ENCODE results near the gene CEP112. TPM values are rescaled to one million over a fixed set of nuclear protein-coding genes. Genes with fewer than 3 reads are reported as not detected.

CEP112 gene
- total RNA-seq, 1 donor from 2014 or later, result 21.8 TPM

DNA sequence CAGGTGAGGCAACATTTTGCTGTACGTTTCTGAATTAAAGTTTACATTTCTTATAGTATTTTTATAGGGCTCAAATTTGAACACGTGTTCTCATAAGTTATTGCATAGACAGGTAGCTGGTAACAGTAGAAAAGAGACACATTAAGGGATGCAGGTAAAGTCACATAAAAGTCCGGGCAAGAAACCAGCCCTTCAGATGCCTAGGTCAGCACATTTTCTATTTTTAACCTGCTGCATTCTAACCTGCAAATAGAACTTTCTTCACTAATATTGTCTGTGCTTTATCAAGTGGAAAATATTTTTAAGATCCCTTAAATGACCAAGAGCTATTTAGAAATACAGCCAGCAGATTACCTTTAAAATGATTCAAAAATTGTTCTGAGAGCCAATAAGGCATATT, 323.1 kb downstream of the CEP112 start:
- peaks cover 2% of the 10 kb centered on the region for H3K36me3 Mint-ChIP-seq (ENCODE audit: low read depth)
- no peaks in the 10 kb centered on the region for H3K9me3 Mint-ChIP-seq (ENCODE audit: low read depth)
- no peak for DNase-seq (ENCODE audit: low spot score)
- no peaks in the 10 kb centered on the region for H3K27me3 Mint-ChIP-seq (ENCODE audit: low read depth)
- no peaks in the 10 kb centered on the region for H3K4me1 Mint-ChIP-seq (ENCODE audit: low read depth)
- no peak overlapping the region for H3K4me3 Mint-ChIP-seq (ENCODE audit: unreplicated experiment)
- no peak overlapping the region for H3K27ac Mint-ChIP-seq (ENCODE audit: unreplicated experiment)
- TF ChIP-seq, protein P1, sequence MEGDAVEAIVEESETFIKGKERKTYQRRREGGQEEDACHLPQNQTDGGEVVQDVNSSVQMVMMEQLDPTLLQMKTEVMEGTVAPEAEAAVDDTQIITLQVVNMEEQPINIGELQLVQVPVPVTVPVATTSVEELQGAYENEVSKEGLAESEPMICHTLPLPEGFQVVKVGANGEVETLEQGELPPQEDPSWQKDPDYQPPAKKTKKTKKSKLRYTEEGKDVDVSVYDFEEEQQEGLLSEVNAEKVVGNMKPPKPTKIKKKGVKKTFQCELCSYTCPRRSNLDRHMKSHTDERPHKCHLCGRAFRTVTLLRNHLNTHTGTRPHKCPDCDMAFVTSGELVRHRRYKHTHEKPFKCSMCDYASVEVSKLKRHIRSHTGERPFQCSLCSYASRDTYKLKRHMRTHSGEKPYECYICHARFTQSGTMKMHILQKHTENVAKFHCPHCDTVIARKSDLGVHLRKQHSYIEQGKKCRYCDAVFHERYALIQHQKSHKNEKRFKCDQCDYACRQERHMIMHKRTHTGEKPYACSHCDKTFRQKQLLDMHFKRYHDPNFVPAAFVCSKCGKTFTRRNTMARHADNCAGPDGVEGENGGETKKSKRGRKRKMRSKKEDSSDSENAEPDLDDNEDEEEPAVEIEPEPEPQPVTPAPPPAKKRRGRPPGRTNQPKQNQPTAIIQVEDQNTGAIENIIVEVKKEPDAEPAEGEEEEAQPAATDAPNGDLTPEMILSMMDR (IDR thresholded peaks at IDR 0.05), result no peak

DNA sequence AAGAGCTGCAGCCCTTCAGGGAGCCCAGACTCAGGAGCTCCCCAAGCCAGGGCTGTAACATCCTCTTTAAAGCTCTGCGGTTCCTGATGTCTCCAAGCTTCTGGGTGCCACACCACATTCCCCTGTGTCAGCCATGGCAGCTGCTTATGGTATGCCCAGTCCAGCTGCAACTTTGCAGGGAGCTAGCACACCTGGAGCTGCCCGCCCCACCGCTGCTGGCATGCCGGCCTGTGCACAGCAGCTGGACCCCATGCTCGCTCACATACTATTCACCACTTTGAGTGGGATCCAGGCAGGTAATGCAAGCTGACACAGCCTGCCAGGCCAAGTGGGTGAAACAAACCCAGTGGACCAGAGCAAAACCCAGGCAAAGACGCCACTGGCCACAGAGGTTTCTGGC, 324.9 kb downstream of the CEP112 start:
- TF ChIP-seq, protein P1 (IDR thresholded peaks at IDR 0.05), result no peak
- Mint-ChIP-seq H3K4me3 (ENCODE audit: unreplicated experiment) (no peak overlapping the region), H3K27me3 (ENCODE audit: low read depth) (no peaks in the 10 kb centered on the region), H3K27ac (ENCODE audit: unreplicated experiment) (no peak overlapping the region), H3K4me1 (ENCODE audit: low read depth) (no peaks in the 10 kb centered on the region), H3K36me3 (ENCODE audit: low read depth) (peaks cover 2% of the 10 kb centered on the region), H3K9me3 (ENCODE audit: low read depth) (no peaks in the 10 kb centered on the region)
- DNase-seq (ENCODE audit: low spot score), result no peak

- H3K27ac Mint-ChIP-seq (ENCODE audit: unreplicated experiment), result no peak overlapping the region
- DNase-seq (ENCODE audit: low spot score), result no peak
- H3K4me3 Mint-ChIP-seq (ENCODE audit: unreplicated experiment), result no peak overlapping the region
- no peaks in the 10 kb centered on the region for H3K27me3 Mint-ChIP-seq (ENCODE audit: low read depth)
- TF ChIP-seq, protein P1 (IDR thresholded peaks at IDR 0.05), result no peak
- H3K36me3 Mint-ChIP-seq (ENCODE audit: low read depth), result peaks cover 2% of the 10 kb centered on the region
- no peaks in the 10 kb centered on the region for H3K9me3 Mint-ChIP-seq (ENCODE audit: low read depth)
- no peaks in the 10 kb centered on the region for H3K4me1 Mint-ChIP-seq (ENCODE audit: low read depth)
Observed at GRCh38 chr17:65865715-65866425, 326.1 kb downstream of the CEP112 start.

DNA sequence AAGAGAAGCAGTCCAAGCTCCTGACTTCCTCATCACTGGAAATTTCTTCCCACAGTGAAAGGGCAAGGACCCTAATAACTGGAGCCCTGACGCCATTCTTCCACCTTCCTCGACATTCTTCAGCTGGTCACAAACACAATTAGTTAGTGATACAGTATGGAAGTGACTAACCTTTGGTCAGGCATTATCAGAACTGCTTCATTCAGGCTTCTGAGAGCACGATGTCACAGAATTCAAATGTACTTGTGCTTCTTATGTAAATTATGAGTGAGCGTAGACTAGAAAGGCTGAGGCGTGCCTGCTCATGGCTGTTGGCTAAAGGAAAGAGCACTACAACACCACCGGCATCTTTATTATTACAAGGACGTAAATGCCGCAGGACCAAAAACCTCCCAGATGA, 327.5 kb downstream of the CEP112 start:
- Mint-ChIP-seq H3K4me1 (ENCODE audit: low read depth) (no peaks in the 10 kb centered on the region), H3K27ac (ENCODE audit: unreplicated experiment) (no peak overlapping the region), H3K9me3 (ENCODE audit: low read depth) (no peaks in the 10 kb centered on the region), H3K27me3 (ENCODE audit: low read depth) (no peaks in the 10 kb centered on the region), H3K36me3 (ENCODE audit: low read depth) (peaks cover 2% of the 10 kb centered on the region), H3K4me3 (ENCODE audit: unreplicated experiment) (no peak overlapping the region)
- TF ChIP-seq, protein P1 (IDR thresholded peaks at IDR 0.05), result no peak
- no peak for DNase-seq (ENCODE audit: low spot score)

DNA sequence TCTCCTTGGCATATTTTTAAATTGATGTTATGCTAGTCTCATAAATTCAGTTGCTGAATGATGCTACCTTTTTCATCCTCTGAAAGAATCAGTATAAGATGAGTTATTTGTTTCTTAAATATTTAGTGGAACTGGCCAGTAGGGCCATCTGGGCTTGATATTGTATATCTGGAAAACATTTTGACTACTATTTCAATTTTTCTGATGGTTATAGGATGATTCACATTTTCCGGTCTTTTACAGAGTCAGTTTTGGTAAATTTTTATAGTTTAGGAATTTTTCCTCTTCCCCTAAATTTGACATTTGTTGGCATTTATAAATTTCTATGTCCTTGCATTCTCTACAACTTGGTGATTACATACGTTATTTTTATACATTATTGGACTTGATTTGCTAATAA, 334.2 kb downstream of the CEP112 start:
- no peak overlapping the region for H3K27ac Mint-ChIP-seq (ENCODE audit: unreplicated experiment)

More for the DNA sequence above, 334.2 kb downstream of the CEP112 start:
- Mint-ChIP-seq H3K4me1 (ENCODE audit: low read depth) (no peaks in the 10 kb centered on the region), H3K9me3 (ENCODE audit: low read depth) (no peaks in the 10 kb centered on the region), H3K4me3 (ENCODE audit: unreplicated experiment) (no peak overlapping the region), H3K27me3 (ENCODE audit: low read depth) (no peaks in the 10 kb centered on the region), H3K36me3 (ENCODE audit: low read depth) (no peaks in the 10 kb centered on the region)
- TF ChIP-seq, protein P1 (IDR thresholded peaks at IDR 0.05), result no peak
- DNase-seq (ENCODE audit: low spot score), result no peak
